PC-3 (cell line): ENCODE data around the gene ZC3H4. TPM values are rescaled to one million over a fixed set of nuclear protein-coding genes. Genes with fewer than 3 reads are reported as not detected.
A peak's percentile ranks its signal among the peaks of the same experiment; 100 is the strongest.

Source experiments
- ATAC-seq: fragments of 200-7000 bp; cut with Tn5 transposase; 2 replicates; pipeline ENCODE4 v1.9.1; 2020; ENCODE audit warnings: mild to moderate bottlenecking, moderate library complexity
- BruUV-seq: library from RNA; stranded (reverse); fragments of 400-500 nt; replicated peaks from 2 replicates; lab custom pipeline; 2021; lab: Mats Ljungman, UMichigan
- CTCF ChIA-PET: fragments of 300-600 bp; sonication (Branson Sonifier 250); formaldehyde crosslinking; loops from one replicate; lab custom pipeline; 2022; ENCODE audit warnings: antibody characterized with exemption; lab: Charles Lee
- POLR2A ChIA-PET: fragments of 300-600 bp; sonication (Branson Sonifier 250); formaldehyde crosslinking; loops from one replicate; lab custom pipeline; 2022; ENCODE audit warnings: antibody characterized with exemption; ENCODE audit not compliant: unreplicated experiment; lab: Charles Lee
- DNase-seq: peaks from one replicate; pipeline ENCODE4 v3.0.0-alpha.2; 2015
- H2AFZ ChIP-seq: fragments of 300-600 bp; sonication (generic); 2 replicates; pipeline ENCODE4 v1.6.0; 2016; ENCODE audit warnings: antibody characterized with exemption, low read length
- H3F3A ChIP-seq: fragments of 300-600 bp; sonication (generic); one replicate; pipeline ENCODE4 v1.6.0; 2017; ENCODE audit warnings: antibody characterized with exemption, low read length, control low read depth, mild to moderate bottlenecking; ENCODE audit not compliant: unreplicated experiment
- H3K27ac ChIP-seq: fragments of 300-600 bp; sonication (generic); 2 replicates; pipeline ENCODE4 v1.5.1; 2016; ENCODE audit warnings: mild to moderate bottlenecking, low read length
- H3K27me3 ChIP-seq: fragments of 300-600 bp; sonication (generic); 2 replicates; pipeline ENCODE4 v1.6.1; 2016; ENCODE audit warnings: low read length, mixed read lengths
- H3K36me3 ChIP-seq: fragments of 300-600 bp; sonication (generic); 2 replicates; pipeline ENCODE4 v1.6.1; 2016; ENCODE audit warnings: low read depth, mixed run types, low read length, mixed read lengths
- H3K4me1 ChIP-seq: fragments of 300-600 bp; sonication (generic); 2 replicates; pipeline ENCODE4 v1.5.1; 2016; ENCODE audit warnings: low read length; ENCODE audit not compliant: insufficient read depth
- H3K4me2 ChIP-seq: fragments of 300-600 bp; sonication (generic); 2 replicates; pipeline ENCODE4 v1.6.0; 2016; ENCODE audit warnings: low read length
- H3K4me3 ChIP-seq: fragments of 300-600 bp; sonication (generic); 2 replicates; pipeline ENCODE4 v1.5.1; 2016; ENCODE audit warnings: mild to moderate bottlenecking, low read length, mixed read lengths
- H3K79me2 ChIP-seq: fragments of 300-600 bp; sonication (generic); 2 replicates; pipeline ENCODE4 v1.6.1; 2017; ENCODE audit warnings: low read length, mixed read lengths
- H3K9ac ChIP-seq: fragments of 300-600 bp; sonication (generic); 2 replicates; pipeline ENCODE4 v1.6.0; 2016; ENCODE audit warnings: mild to moderate bottlenecking, low read length
- H3K9me2 ChIP-seq: fragments of 300-600 bp; sonication (generic); replicated peaks from 2 replicates; pipeline ENCODE4 v1.6.1; 2016; ENCODE audit warnings: mixed run types, low read length, mixed read lengths
- H3K9me3 ChIP-seq: fragments of 300-600 bp; sonication (generic); 2 replicates; pipeline ENCODE4 v1.6.1; 2016; ENCODE audit warnings: low read length, mixed read lengths
- H4K20me1 ChIP-seq: fragments of 300-600 bp; sonication (generic); 2 replicates; pipeline ENCODE4 v1.6.1; 2016; ENCODE audit warnings: low read length, mixed read lengths
- EZH2 ChIP-seq: fragments of 300-600 bp; sonication (generic); IDR thresholded peaks from one replicate; pipeline ENCODE4 v1.6.1; 2017; ENCODE audit warnings: antibody characterized with exemption, mild to moderate bottlenecking, low read length; ENCODE audit not compliant: unreplicated experiment
- EZH2phosphoT487 ChIP-seq: fragments of 300-600 bp; sonication (generic); IDR thresholded peaks from 2 replicates; pipeline ENCODE4 v1.6.1; 2018; ENCODE audit warnings: mild to moderate bottlenecking, antibody characterized with exemption, low read length, borderline replicate concordance
- intact Hi-C: fragments of 100-400 bp; cut with micrococcal nuclease; formaldehyde crosslinking; loops from 2 replicates; pipeline ENCODE4 v1.9.0; 2023
- total RNA-seq: library from RNA; depleted of rRNA; stranded (reverse); fragments of >200 nt; gene quantifications from 2 replicates; pipeline ENCODE4 v1.2.3, GENCODE V29; 2014
- TF ChIP-seq, protein P1 (sequence below): fragments of 300-600 bp; sonication (generic); conservative IDR thresholded peaks from 2 replicates; pipeline ENCODE4 v1.5.1; 2017; ENCODE audit warnings: antibody characterized with exemption, low read depth, mild to moderate bottlenecking, low read length

Gene ZC3H4
- total RNA-seq, 1 experiment from 2014 or later: 13.4 TPM

DNA sequence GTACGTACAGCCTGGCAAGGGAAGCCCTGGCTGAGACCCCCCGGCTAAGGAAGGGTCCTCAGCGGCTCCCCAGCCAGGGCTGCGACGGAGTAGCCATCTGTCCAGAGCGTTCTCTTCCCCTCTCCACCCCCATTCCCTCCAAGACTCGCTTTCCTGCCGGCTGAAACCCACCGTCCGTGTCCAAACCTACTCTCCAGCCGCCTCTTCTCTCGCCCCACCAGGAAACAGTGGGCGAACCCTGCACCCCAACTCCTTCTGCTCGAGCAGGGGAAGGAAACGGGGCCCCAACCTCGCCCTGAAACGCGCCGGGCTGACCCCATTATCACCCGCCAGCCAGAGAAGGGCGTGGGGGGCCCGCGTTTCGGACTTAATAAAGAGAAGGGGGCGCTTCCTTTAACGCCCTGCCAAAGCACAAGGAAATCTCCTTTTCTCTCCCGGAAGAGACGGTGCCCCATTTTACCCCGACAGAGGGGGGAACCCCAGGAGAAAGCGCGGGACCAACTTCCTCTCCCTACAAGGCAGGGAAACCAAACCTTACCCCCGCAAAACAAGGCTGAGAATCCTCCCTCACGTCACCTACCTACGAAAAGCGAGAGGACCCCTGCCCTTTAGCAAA lies 2.5 kb downstream of the ZC3H4 start:
- DNase-seq (no peak), ATAC-seq (no peak)
- Histone ChIP-seq H3K9ac (peak overlapping the region; percentile 100), H4K20me1 (no peaks in the 10 kb centered on the region), H3K36me3 (no peaks in the 10 kb centered on the region; the same call in 1 of the 2 replicates), H3K4me2 (peak overlapping the region; percentile 85), H3K4me3 (peak overlapping the region; percentile 93), H3K27me3 (no peaks in the 10 kb centered on the region), H2AFZ (no peak overlapping the region), H3K27ac (peak overlapping the region; percentile 99), H3K9me2 (no peaks in the 10 kb centered on the region), H3K9me3 (no peaks in the 10 kb centered on the region), H3K79me2 (peaks cover 59% of the 10 kb centered on the region), H3F3A (peaks cover 10% of the 10 kb centered on the region), H3K4me1 (peaks cover 40% of the 10 kb centered on the region)
- intact Hi-C loops: loop anchor here (5.0 kb wide), 1 partner anchor 34 kb away; no protein-coding TSS in a partner anchor
- TSS peak; percentile 38 for BruUV-seq
- ChIA-PET CTCF (no interaction called here), POLR2A (no interaction called here)
- no peak for TF ChIP-seq EZH2
- no peak for TF ChIP-seq EZH2phosphoT487
- TF ChIP-seq, protein P1, sequence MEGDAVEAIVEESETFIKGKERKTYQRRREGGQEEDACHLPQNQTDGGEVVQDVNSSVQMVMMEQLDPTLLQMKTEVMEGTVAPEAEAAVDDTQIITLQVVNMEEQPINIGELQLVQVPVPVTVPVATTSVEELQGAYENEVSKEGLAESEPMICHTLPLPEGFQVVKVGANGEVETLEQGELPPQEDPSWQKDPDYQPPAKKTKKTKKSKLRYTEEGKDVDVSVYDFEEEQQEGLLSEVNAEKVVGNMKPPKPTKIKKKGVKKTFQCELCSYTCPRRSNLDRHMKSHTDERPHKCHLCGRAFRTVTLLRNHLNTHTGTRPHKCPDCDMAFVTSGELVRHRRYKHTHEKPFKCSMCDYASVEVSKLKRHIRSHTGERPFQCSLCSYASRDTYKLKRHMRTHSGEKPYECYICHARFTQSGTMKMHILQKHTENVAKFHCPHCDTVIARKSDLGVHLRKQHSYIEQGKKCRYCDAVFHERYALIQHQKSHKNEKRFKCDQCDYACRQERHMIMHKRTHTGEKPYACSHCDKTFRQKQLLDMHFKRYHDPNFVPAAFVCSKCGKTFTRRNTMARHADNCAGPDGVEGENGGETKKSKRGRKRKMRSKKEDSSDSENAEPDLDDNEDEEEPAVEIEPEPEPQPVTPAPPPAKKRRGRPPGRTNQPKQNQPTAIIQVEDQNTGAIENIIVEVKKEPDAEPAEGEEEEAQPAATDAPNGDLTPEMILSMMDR: no peak

DNA sequence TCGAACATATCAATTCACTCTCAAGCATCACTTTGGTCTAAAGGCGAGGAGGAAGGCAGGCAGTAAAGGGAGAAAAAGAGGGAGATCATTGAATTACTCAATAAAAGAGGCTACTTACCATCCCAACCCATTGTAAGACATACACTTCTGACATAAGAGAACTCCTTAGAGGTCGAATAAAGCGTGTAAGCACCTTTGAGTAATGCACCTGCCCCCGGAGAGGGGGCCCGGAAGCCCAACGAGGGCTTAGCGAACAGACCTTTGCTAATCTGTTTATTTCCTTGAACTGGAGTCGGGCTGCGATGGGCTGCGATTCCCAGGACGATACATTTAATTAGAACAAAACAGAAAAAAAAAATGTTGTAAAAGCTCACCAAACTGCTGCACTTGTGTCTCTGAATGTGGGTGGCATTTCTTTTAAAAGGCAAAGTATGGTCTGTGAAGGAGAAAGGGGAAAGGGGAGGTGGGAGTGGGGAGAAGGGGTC lies 3.0 kb downstream of the ZC3H4 start:
- Histone ChIP-seq H3K4me1 (peaks cover 40% of the 10 kb centered on the region), H3K4me2 (peak overlapping the region; percentile 85), H3K9ac (peak overlapping the region; percentile 100), H2AFZ (no peak overlapping the region), H3K9me2 (no peaks in the 10 kb centered on the region), H3F3A (peaks cover 10% of the 10 kb centered on the region), H4K20me1 (no peaks in the 10 kb centered on the region), H3K9me3 (no peaks in the 10 kb centered on the region), H3K27ac (peak overlapping the region; percentile 99), H3K36me3 (no peaks in the 10 kb centered on the region; the same call in 1 of the 2 replicates), H3K4me3 (peak overlapping the region; percentile 93), H3K79me2 (peaks cover 65% of the 10 kb centered on the region), H3K27me3 (no peaks in the 10 kb centered on the region)
- intact Hi-C loops: loop anchor here (5.0 kb wide), 1 partner anchor 33 kb away; no protein-coding TSS in a partner anchor
- POLR2A ChIA-PET: no interaction called here
- BruUV-seq: no TSS peak
- CTCF ChIA-PET: no interaction called here
- DNase-seq (peak; percentile 26), ATAC-seq (no peak)
- TF ChIP-seq EZH2phosphoT487 (no peak), EZH2 (no peak)
- TF ChIP-seq, protein P1: no peak
